ENCODE measurements around the gene PHOX2A. TPM values are rescaled to one million over a fixed set of nuclear protein-coding genes. Genes with fewer than 3 reads are reported as not detected.

Gene PHOX2A
- total RNA-seq, 1 experiment from 2014 or later = not detected

DNA sequence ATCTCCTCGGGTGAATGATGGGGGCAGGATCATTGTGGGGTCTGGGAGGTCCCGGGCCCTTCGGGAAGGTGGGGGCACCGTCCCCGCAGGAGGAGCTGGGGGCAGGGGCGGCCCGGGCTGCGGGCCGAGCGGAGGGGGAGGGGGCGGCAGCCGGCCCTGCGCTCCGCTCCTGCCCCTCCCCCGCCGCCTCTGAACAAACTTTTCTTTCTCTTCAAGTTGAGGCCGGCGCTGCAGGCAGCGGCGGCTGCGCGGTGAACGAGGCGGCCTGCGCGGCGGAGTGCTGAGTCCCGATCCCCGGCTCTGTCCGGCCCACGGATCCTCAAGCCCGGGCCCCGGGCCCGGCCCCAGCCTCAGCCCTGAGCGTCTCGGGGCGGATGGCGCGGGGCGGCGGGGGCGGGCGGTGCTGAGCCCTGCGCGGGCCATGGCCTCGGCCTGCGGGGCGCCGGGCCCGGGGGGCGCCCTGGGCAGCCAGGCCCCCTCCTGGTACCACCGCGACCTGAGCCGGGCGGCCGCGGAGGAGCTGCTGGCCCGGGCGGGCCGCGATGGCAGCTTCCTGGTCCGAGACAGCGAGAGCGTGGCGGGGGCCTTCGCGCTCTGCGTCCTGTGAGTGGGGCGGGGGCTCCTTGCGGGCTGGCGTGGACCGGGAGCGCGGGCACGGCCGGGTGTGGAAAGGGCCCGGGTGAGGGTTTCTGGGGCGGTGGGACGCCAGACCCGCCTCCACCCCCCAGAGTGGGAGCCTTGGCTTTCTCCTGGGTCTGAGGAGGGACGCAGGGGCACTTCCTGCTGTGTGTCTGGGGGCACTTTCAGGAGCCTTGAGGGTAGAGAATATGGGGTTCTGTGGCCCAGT lies 19.2 kb downstream of the PHOX2A start, which contains the start of gene INPPL1:
TSS of gene INPPL1 (plus strand) at position 204 of the 847 bp plus-strand sequence. CDS start at position 422, 218 bp downstream.
- Histone ChIP-seq H3K9me2 (ENCODE audit: insufficient read depth) (no peaks in the 10 kb centered on the region), H3K9me3 (ENCODE audit: insufficient read depth, low read depth) (no peaks in the 10 kb centered on the region), H3K27ac (peak within 1 kb of the TSS; percentile 50), H4K20me1 (ENCODE audit: insufficient read depth) (peaks cover 12% of the 10 kb centered on the region), H3F3A (ENCODE audit: insufficient read depth, low read depth) (peaks cover 9% of the 10 kb centered on the region), H2AFZ (peak within 1 kb of the TSS; percentile 86), H3K4me1 (replicated peaks; ENCODE audit: insufficient read depth) (peaks cover 23% of the 10 kb centered on the region), H3K36me3 (ENCODE audit: low read depth) (peaks cover 18% of the 10 kb centered on the region), H3K79me2 (ENCODE audit: low read depth) (peaks cover 30% of the 10 kb centered on the region), H3K27me3 (ENCODE audit: insufficient read depth, low read depth) (no peaks in the 10 kb centered on the region), H3K4me3 (peak within 1 kb of the TSS; percentile 97), H3K4me2 (peak within 1 kb of the TSS; percentile 97)
- DNase-seq = peak in 1 of 2 experiments; percentile 33
- intact Hi-C loops (cut with micrococcal nuclease; ENCODE audit: unreplicated experiment) = loop anchor here (5.0 kb wide), 1 partner anchor 142 kb away; the partner anchor contains the start of genes LRRC51 and NUMA1
- POLR2A ChIA-PET (ENCODE audit: unreplicated experiment) = interaction anchor here (0.6 to 1.0 kb wide), 2 partner anchors 8 to 80 kb away, joined by 4 to 6 read pairs; partner anchors contain the start of gene FOLR2
- no peak for TF ChIP-seq EZH2 (IDR thresholded peaks at IDR 0.05; ENCODE audit: low read depth)
- TF ChIP-seq, protein P1, sequence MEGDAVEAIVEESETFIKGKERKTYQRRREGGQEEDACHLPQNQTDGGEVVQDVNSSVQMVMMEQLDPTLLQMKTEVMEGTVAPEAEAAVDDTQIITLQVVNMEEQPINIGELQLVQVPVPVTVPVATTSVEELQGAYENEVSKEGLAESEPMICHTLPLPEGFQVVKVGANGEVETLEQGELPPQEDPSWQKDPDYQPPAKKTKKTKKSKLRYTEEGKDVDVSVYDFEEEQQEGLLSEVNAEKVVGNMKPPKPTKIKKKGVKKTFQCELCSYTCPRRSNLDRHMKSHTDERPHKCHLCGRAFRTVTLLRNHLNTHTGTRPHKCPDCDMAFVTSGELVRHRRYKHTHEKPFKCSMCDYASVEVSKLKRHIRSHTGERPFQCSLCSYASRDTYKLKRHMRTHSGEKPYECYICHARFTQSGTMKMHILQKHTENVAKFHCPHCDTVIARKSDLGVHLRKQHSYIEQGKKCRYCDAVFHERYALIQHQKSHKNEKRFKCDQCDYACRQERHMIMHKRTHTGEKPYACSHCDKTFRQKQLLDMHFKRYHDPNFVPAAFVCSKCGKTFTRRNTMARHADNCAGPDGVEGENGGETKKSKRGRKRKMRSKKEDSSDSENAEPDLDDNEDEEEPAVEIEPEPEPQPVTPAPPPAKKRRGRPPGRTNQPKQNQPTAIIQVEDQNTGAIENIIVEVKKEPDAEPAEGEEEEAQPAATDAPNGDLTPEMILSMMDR (conservative IDR thresholded peaks at IDR 0.05) = no peak
- BruUV-seq (replicated peaks) = no TSS peak
- CTCF ChIA-PET = interaction anchor here (1.0 kb wide), 1 partner anchor 41 kb away, joined by 5 read pairs; no protein-coding TSS in a partner anchor

DNA sequence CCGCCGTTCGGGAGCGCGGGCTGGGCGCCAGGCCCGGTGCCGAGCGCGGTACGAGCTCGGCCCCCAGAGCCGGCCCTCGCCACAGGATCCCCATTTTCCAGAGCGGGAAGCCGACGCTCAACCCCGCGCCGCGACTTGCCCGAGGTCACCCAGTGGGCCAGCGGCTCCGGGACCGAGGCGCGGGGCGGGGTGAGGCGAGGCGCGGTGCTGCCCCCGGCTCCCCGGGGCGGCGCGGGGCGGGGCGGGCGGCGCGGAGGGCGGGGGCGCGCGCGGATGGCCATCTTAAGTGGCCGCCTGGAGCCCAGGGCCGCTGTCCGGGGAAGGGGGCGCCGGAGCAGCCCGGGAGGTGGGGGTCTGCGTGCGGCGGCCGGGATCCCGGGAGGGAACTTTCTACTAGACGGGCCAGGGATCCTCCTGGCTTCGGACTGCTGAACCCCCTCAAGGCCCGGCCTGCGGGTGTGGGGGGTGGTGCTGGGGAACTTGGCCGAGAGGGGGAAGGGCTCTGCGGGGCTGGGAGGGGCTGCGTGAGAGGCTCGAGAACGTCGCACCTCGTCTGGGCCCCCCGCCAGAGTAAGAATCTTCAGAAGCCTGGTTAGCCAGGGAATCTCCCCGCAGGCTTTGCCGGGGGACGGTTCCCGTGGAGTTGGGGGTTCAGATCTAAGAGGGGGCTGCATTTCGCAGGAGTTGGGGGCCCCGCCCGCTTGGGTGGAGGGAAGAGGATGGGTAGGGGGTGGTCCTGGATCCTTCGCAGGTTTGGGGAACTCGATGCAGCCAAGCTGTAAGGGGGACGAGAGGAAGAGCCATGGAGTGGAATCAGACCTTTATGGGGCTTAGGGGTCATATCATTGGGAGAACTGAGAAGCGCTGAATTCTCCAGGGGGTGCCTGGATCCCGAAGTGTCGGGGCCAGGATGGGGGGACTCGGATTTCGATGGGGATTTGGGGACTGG lies 20.1 kb downstream of the PHOX2A start:
- peaks cover 30% of the 10 kb centered on the region for H3K79me2 ChIP-seq (ENCODE audit: low read depth)
- CTCF ChIA-PET = interaction anchor here (0.6 to 1.2 kb wide), 5 partner anchors 41 to 209 kb away, joined by 3 to 6 read pairs (median 5); no protein-coding TSS in a partner anchor
- peaks cover 12% of the 10 kb centered on the region; the same call in 1 of the 2 replicates for H4K20me1 ChIP-seq (ENCODE audit: insufficient read depth)
- TF ChIP-seq, protein P1 (conservative IDR thresholded peaks at IDR 0.05) = no peak
- no peak for TF ChIP-seq EZH2 (IDR thresholded peaks at IDR 0.05; ENCODE audit: low read depth)
- H2AFZ ChIP-seq = peak overlapping the region; percentile 86
- BruUV-seq (replicated peaks) = no TSS peak
- H3F3A ChIP-seq (ENCODE audit: insufficient read depth, low read depth) = peaks cover 9% of the 10 kb centered on the region
- H3K27ac ChIP-seq = peak overlapping the region; percentile 50
- H3K4me1 ChIP-seq (replicated peaks; ENCODE audit: insufficient read depth) = peaks cover 23% of the 10 kb centered on the region
- no peaks in the 10 kb centered on the region for H3K27me3 ChIP-seq (ENCODE audit: insufficient read depth, low read depth)
- peaks cover 11% of the 10 kb centered on the region; the same call in 1 of the 2 replicates for H3K36me3 ChIP-seq (ENCODE audit: low read depth)
- POLR2A ChIA-PET (ENCODE audit: unreplicated experiment) = interaction anchor here (0.5 to 1.2 kb wide), 8 partner anchors 17 to 437 kb away, joined by 3 to 8 read pairs (median 4); no protein-coding TSS in a partner anchor
- H3K4me3 ChIP-seq = peak overlapping the region; percentile 97
- DNase-seq = peak in 1 of 2 experiments; percentile 81
- no peaks in the 10 kb centered on the region for H3K9me2 ChIP-seq (ENCODE audit: insufficient read depth)
- H3K9me3 ChIP-seq (ENCODE audit: insufficient read depth, low read depth) = no peaks in the 10 kb centered on the region
- peak overlapping the region; percentile 97 for H3K4me2 ChIP-seq
- intact Hi-C loops (cut with micrococcal nuclease; ENCODE audit: unreplicated experiment) = loop anchor here (1.0 to 5.0 kb wide), 5 partner anchors 41 to 183 kb away; partner anchors contain the start of genes ANAPC15, LRRC51 and NUMA1

All from PC-9 (cell line).